HG03460 (cell line): ENCODE data around the gene HABP4.

ENCODE experiments used
- ATAC-seq: cut with Tn5 transposase; IDR thresholded peaks from one replicate; pipeline ENCODE4 v1.9.1; 2021; ENCODE audit not compliant: unreplicated experiment

Gene HABP4

DNA sequence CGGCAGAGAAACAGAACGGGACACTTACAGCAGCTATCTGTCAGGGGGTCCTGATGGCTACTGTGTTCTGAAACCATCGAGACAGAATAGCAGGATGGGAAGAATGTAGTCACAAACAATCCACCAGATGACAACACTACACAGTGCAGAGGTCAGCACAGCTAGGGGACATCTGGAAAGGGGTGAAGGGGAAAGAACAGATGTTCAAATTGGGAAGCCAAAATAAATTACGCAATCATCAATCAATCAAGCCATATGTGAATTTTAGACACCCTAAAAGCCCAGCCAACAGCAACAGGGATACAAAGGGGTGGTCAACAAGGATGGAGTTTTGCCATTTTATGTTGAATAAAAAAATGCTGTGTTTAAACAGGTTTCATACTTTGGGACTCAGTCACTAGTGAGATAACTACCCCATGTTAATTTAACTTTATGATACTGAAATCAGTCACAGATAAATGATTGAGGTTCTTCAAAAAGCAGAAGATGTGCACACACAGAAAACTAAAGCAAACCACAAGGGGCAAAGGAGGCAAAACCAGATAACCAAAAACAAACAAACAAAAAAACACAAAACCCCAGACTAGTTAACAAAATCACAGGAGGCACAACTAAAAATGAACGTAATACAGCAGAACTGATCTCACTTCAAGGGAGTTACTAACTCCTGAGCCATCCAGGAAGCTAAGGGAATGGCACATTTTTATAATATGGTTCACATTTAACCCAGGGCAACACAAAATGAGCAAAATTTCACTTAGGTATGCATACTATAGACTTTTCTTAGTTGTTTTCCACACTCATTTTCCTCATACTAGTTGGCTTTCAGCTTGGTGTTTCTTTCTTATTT, 65.9 kb downstream of the HABP4 start:
- no peak for ATAC-seq

GRCh38 chr9:96519095-96519494, 69.1 kb downstream of the HABP4 start:
- ATAC-seq = no peak

DNA sequence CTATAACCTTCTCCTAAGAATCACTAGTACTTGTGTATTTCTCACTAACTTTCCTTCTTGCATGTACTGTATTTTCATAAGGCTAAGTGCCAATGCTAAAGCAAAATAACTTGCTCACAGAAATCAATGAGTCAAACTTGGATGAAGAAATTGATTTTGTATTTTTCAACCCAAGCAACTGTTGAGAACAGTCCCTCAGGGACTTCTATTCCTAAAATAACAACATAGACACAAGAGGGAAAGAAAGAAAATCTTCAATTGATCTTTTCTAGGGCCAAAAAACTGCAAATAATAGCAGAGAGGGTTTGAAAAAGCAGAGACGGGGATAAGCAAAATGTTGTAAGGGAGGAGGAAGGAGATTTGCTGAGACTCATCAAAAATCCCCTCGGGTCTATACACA, 69.8 kb downstream of the HABP4 start:
- no peak for ATAC-seq

GRCh38 chr9:96522366-96522765, 72.4 kb downstream of the HABP4 start:
- no peak for ATAC-seq

- no peak for ATAC-seq
Measured at GRCh38 chr9:96523374-96523773, 73.4 kb downstream of the HABP4 start.

DNA sequence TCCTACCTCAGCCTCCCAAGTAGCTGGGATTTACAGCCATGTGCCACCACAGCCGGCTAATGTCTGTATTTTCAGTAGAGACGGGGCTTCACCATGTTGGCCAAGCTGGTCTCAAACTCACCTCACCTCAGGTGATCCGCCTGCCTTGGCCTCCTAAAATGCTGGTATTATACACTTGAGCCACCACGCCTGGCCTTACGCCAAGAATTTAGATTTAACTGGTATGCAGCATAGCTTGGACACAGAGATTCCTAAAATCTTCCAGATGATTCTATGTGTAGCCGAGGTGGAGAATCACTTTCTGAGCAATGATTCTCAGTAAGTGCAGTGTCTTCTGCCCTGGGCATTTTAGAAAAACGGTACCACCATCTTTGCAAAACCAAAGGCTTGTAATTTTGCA, 74.1 kb downstream of the HABP4 start:
- no peak for ATAC-seq

GRCh38 chr9:96524764-96525163, 74.8 kb downstream of the HABP4 start:
- no peak for ATAC-seq

GRCh38 chr9:96532173-96532572, 82.2 kb downstream of the HABP4 start:
- ATAC-seq = no peak

DNA sequence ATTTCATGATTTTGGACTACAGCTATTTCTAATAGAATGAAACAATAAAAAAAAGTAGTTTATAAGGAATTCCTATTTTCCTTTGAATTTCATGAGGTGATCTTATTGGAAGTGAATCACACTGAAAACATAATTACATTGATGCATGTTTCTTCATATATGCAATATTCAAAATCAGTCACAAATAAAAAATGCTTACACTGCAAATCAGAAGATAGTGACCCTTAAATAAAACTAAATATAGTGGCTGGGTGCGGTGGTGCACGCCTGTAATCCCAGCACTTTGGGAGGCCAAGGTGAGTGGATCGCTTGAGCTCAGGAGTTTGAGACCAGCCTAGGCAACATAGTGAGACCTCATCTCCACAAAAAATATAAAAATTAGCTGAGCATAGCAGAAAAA, 90.1 kb downstream of the HABP4 start:
- ATAC-seq = no peak
